Esophagus muscularis mucosa (tissue), 4 donors: ENCODE measurements around the gene MCTP2. TPM values are rescaled to one million over a fixed set of nuclear protein-coding genes. Genes with fewer than 3 reads are reported as not detected.
A peak's percentile ranks its signal among the peaks of the same experiment; 100 is the strongest.

Experiments
- DNase-seq: peaks from one replicate; pipeline ENCODE4 v3.0.0-alpha.2; 2017; ENCODE audit errors: extremely low spot score
- H3K27ac ChIP-seq, 4 donors: fragments of 200-600 bp; sonication (generic); replicated peaks in 1 of 4; 1 replicate in 3 of 4; 2 replicates in 1 of 4; pipeline ENCODE4 v1.5.1; 2016 to 2019; ENCODE audit warnings: mild to moderate bottlenecking in 1 of 4
- H3K27me3 ChIP-seq, 4 donors: fragments of 200-600 bp; sonication (generic); one replicate each; pipeline versions ENCODE4 v1.5.1 to v1.6.0; 2016 to 2019
- H3K36me3 ChIP-seq, 4 donors: fragments of 200-600 bp; sonication (generic); one replicate each; pipeline ENCODE4 v1.5.1; 2016 to 2019
- H3K4me1 ChIP-seq, 4 donors: fragments of 200-600 bp; sonication (generic); one replicate each; pipeline ENCODE4 v1.5.1; 2016 to 2019
- H3K4me3 ChIP-seq, 4 donors: fragments of 200-600 bp; sonication (generic); 1 replicate in 2 of 4; 2 replicates in 2 of 4; pipeline ENCODE4 v1.5.1; 2016 to 2019; ENCODE audit warnings: mild to moderate bottlenecking in 4 of 4, moderate library complexity in 1 of 4
- H3K9me3 ChIP-seq, 4 donors: fragments of 200-600 bp; sonication (generic); 1 replicate in 3 of 4; 2 replicates in 1 of 4; pipeline ENCODE4 v1.5.1; 2016 to 2019
- CTCF ChIP-seq, 3 experiments: fragments of 200-600 bp in 2 of 3; fragments of 450-650 bp in 1 of 3; sonication (generic) in 2 of 3; IDR thresholded peaks; one replicate each; pipeline ENCODE4 v1.5.1; 2017 to 2019; ENCODE audit warnings: antibody characterized with exemption in 3 of 3, mild to moderate bottlenecking in 2 of 3, moderate library complexity in 1 of 3
- EP300 ChIP-seq: sonication (generic); formaldehyde crosslinking; IDR thresholded peaks from one replicate; pipeline ENCODE4 v1.6.1; 2017; ENCODE audit warnings: antibody characterized with exemption
- POLR2A ChIP-seq: fragments of 450-650 bp; IDR thresholded peaks from one replicate; pipeline ENCODE4 v1.6.1; 2017; ENCODE audit warnings: antibody characterized with exemption, moderate library complexity, mild to moderate bottlenecking, low read depth
- POLR2AphosphoS5 ChIP-seq, 2 donors: sonication (generic); formaldehyde crosslinking; IDR thresholded peaks; one replicate each; pipeline ENCODE4 v1.6.1; 2017; ENCODE audit warnings: antibody characterized with exemption in 2 of 2
- WGBS: methylation state at CpG from one replicate; pipeline ENCODE4 v1.1.5; 2018; 5-methylcytosine and 5-hydroxymethylcytosine counted together
- intact Hi-C: fragments of 100-400 bp; cut with DNase I; formaldehyde crosslinking; loops from one replicate; pipeline ENCODE4 v1.15.1; 2023
- total RNA-seq, 4 donors: library from RNA; depleted of rRNA; stranded (reverse); fragments of >200 nt; gene quantifications; one replicate each; pipeline versions ENCODE4 v1.1.0 to v1.2.1, GENCODE V29; 2016

MCTP2 gene
- total RNA-seq, 4 donors from 2014 or later = 2.4 to 14.6 (median 4.4) TPM

GRCh38 chr15:94387849-94388441 lies 156.6 kb downstream of the MCTP2 start:
- H3K27ac ChIP-seq = no peak overlapping the region
- no peak overlapping the region for H3K4me3 ChIP-seq
- DNase-seq = no peak
- no peaks in the 10 kb centered on the region for H3K4me1 ChIP-seq
- H3K27me3 ChIP-seq = peaks cover 0 to 3% (median 0%) of the 10 kb centered on the region in 4 donors
- intact Hi-C loops = no loop called here
- 73% methylated on average over 7 of the region's 7 CpGs for WGBS
- TF ChIP-seq POLR2A (no peak), POLR2AphosphoS5 (IDR thresholded peaks at IDR 0.05) (no peak)
- H3K36me3 ChIP-seq = no peaks in the 10 kb centered on the region
- no peaks in the 10 kb centered on the region for H3K9me3 ChIP-seq

- H3K9me3 ChIP-seq = no peaks in the 10 kb centered on the region
- intact Hi-C loops = no loop called here
- peaks cover 0 to 5% (median 0%) of the 10 kb centered on the region in 4 donors for H3K4me1 ChIP-seq
- 39% methylated on average over 1 of the region's 1 CpG for WGBS
- TF ChIP-seq CTCF (IDR thresholded peaks at IDR 0.05) (no peak), POLR2A (no peak)
- H3K27me3 ChIP-seq = no peaks in the 10 kb centered on the region
- DNase-seq = no peak
- H3K36me3 ChIP-seq = no peaks in the 10 kb centered on the region
- H3K27ac ChIP-seq = no peak overlapping the region
- no peak overlapping the region for H3K4me3 ChIP-seq
Observed at GRCh38 chr15:94395640-94396039, 164.3 kb downstream of the MCTP2 start.

- Histone ChIP-seq H3K27me3 (no peaks in the 10 kb centered on the region), H3K4me1 (peaks cover 0 to 5% (median 0%) of the 10 kb centered on the region in 4 donors), H3K4me3 (no peak overlapping the region), H3K9me3 (no peaks in the 10 kb centered on the region), H3K36me3 (no peaks in the 10 kb centered on the region), H3K27ac (no peak overlapping the region)
- intact Hi-C loops = no loop called here
- WGBS = 73% methylated on average over 3 of the region's 3 CpGs
- DNase-seq = peak; percentile 14
- TF ChIP-seq POLR2A (no peak), EP300 (no peak), POLR2AphosphoS5 (IDR thresholded peaks at IDR 0.05) (no peak), CTCF (IDR thresholded peaks at IDR 0.05) (no peak)
Observed at GRCh38 chr15:94397337-94397736, 166.0 kb downstream of the MCTP2 start.

- no peak for TF ChIP-seq EP300
- no peak for TF ChIP-seq CTCF (IDR thresholded peaks at IDR 0.05)
- no peak for TF ChIP-seq POLR2AphosphoS5 (IDR thresholded peaks at IDR 0.05)
- no peak for TF ChIP-seq POLR2A
- H3K36me3 ChIP-seq = no peaks in the 10 kb centered on the region
- H3K27me3 ChIP-seq = no peaks in the 10 kb centered on the region
- no peaks in the 10 kb centered on the region for H3K9me3 ChIP-seq
- no peak overlapping the region for H3K27ac ChIP-seq
- no peak for DNase-seq
- H3K4me3 ChIP-seq = no peak overlapping the region
- peaks cover 0 to 5% (median 1%) of the 10 kb centered on the region in 4 donors for H3K4me1 ChIP-seq
- intact Hi-C loops = no loop called here
Observed at GRCh38 chr15:94398001-94398400, 166.6 kb downstream of the MCTP2 start.

- Histone ChIP-seq H3K4me1 (peaks cover 0 to 6% (median 5%) of the 10 kb centered on the region in 4 donors), H3K27ac (no peak overlapping the region), H3K9me3 (no peaks in the 10 kb centered on the region), H3K36me3 (no peaks in the 10 kb centered on the region), H3K27me3 (no peaks in the 10 kb centered on the region), H3K4me3 (no peak overlapping the region)
- WGBS = 82% methylated on average over 10 of the region's 10 CpGs
- DNase-seq = peak; percentile 12
- no peak for TF ChIP-seq POLR2A
- no peak for TF ChIP-seq POLR2AphosphoS5 (IDR thresholded peaks at IDR 0.05)
- TF ChIP-seq CTCF (IDR thresholded peaks at IDR 0.05) = no peak
- no peak for TF ChIP-seq EP300
- intact Hi-C loops = no loop called here
Observed at GRCh38 chr15:94400526-94401298, 169.4 kb downstream of the MCTP2 start.
